ENCODE results near the gene ERFL. TPM values are rescaled to one million over a fixed set of nuclear protein-coding genes. Genes with fewer than 3 reads are reported as not detected.

ERFL gene
- total and polyA plus RNA-seq, 10 donors: 0.46 to 3.0 (median 2.1) TPM

GRCh38 chr19:41929536-41930071 lies 1.4 kb upstream of the ERFL start:
- Histone ChIP-seq H3K4me3 (peak overlapping the region in 1 of 8 donors; percentile 82), H3K27ac (peak overlapping the region in 2 of 8 donors; percentile 80 to 84), H3K9me3 (no peaks in the 10 kb centered on the region), H3K4me1 (peaks cover 10 to 73% (median 31%) of the 10 kb centered on the region in 6 donors), H3K36me3 (no peaks in the 10 kb centered on the region), H3K27me3 (replicated peaks in 1 of 7) (peaks cover 0 to 97% (median 55%) of the 10 kb centered on the region in 7 donors)
- TF ChIP-seq POLR2A (IDR thresholded peaks at IDR 0.05): no peak
- TF ChIP-seq POLR2AphosphoS5 (IDR thresholded peaks at IDR 0.05): no peak
- TF ChIP-seq CTCF (IDR thresholded peaks at IDR 0.05 in 8 of 11, conservative IDR thresholded peaks at IDR 0.05 in 3 of 11): no peak
- DNase-seq: peak; percentile 76
- intact Hi-C loops (cut with DNase I; ENCODE audit: low total_unique reads): no loop called here
- 27 to 39% (median 31%) methylated on average over 11 to 14 of the region's 14 CpGs for WGBS, 5 donors

DNA sequence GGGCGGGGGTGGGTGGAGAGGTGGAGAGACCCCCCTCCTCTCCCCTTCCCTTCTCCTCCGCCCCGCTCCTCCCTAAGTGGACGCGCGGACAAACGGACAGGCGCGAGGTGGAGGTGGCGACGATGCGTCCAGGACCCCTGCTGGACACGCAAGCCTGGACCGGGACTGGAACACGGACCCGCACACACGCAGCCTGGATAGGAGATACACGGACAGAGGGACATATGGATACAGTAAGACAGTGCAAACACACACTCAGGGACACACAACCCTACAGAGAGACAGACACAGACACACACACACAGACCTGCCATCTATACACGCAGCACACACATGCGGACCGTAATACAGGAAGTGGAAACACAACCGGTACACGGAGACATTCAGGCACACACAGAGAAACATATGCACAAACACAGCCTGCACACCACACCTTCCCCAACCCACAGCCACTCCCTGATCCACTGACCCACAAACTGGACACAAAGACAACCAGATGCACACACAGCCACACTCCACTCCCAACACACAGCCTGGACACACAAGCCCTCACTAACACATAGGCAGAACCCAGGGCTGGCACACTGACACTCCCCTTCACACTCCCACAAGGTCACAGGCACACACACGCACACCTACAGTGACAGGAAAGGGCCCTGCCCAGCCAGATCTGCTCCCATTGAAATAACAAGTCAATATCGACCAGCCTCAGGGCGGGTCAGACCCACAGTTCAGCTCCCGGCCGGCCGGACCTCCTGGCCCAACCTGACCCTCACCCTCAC lies 696 bp upstream of the ERFL start:
- DNase-seq: peak; percentile 77
- intact Hi-C loops (cut with DNase I; ENCODE audit: low total_unique reads): no loop called here
- Histone ChIP-seq H3K27ac (peak overlapping the region in 6 of 8 donors; percentile 42 to 84 (median 68)), H3K9me3 (no peaks in the 10 kb centered on the region), H3K4me1 (peaks cover 10 to 73% (median 30%) of the 10 kb centered on the region in 6 donors), H3K4me3 (peak overlapping the region; percentile 35 to 82 (median 50)), H3K27me3 (replicated peaks in 1 of 7) (peaks cover 0 to 99% (median 62%) of the 10 kb centered on the region in 7 donors), H3K36me3 (no peaks in the 10 kb centered on the region)
- WGBS, 5 donors: 4 to 7% (median 5%) methylated on average over 26 to 29 of the region's 29 CpGs
- TF ChIP-seq POLR2AphosphoS5 (IDR thresholded peaks at IDR 0.05): peak in 2 of 3 donors; percentile 43 to 60
- no peak for TF ChIP-seq CTCF (IDR thresholded peaks at IDR 0.05 in 8 of 11, conservative IDR thresholded peaks at IDR 0.05 in 3 of 11)

DNA sequence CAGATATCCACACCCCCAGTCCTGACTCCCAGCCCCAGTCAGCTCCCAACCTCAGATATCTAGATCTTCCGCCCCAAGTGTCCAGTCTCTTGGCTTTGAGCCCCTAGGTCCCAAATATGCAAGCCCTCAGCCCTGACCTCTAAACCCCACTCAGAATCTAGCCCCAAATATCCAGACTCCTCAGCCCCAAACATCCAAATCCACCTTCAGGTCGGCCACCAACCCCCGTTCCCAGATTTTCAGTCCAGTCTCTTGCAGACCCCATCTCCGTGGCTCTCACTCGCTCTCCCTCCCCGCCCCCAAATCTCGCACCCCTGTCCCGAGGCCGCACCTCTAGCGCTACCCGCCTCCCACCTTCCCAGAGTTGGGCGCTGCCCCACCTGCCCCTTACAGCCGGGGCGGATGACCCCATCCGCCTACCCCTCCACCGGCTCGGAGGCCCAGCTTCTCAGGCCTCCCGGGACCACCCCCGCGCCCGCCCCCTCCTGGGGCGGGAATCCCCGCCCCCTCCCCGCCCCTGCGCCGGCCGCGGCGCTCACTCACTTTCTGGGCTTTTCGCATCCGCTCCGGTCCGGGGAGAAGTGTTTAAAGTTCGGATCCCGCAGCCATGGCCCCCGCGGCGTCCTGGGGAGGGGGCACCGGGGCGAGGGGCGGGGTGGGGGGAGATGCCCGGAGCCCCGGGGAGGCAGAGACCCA lies 604 bp downstream of the ERFL start:
- H3K27me3 ChIP-seq (replicated peaks in 1 of 7): peaks cover 0 to 97% (median 69%) of the 10 kb centered on the region in 7 donors

More for the DNA sequence above, 604 bp downstream of the ERFL start:
- no peaks in the 10 kb centered on the region for H3K36me3 ChIP-seq
- TF ChIP-seq CTCF (IDR thresholded peaks at IDR 0.05 in 8 of 11, conservative IDR thresholded peaks at IDR 0.05 in 3 of 11): no peak
- peak in 1 of 3 donors; percentile 15 for TF ChIP-seq POLR2AphosphoS5 (IDR thresholded peaks at IDR 0.05)
- H3K9me3 ChIP-seq: no peaks in the 10 kb centered on the region
- DNase-seq: peak; percentile 85
- peak overlapping the region in 6 of 8 donors; percentile 47 to 84 (median 70) for H3K27ac ChIP-seq
- peaks cover 10 to 69% (median 30%) of the 10 kb centered on the region in 6 donors for H3K4me1 ChIP-seq
- peak overlapping the region; percentile 35 to 82 (median 50) for H3K4me3 ChIP-seq
- intact Hi-C loops (cut with DNase I; ENCODE audit: low total_unique reads): no loop called here
- whole genome bisulfite sequencing, 5 donors: 6 to 13% (median 7%) methylated on average over 21 to 43 of the region's 43 CpGs
